Measurements from ENCODE around the gene MCM10. TPM values are rescaled to one million over a fixed set of nuclear protein-coding genes. Genes with fewer than 3 reads are reported as not detected.

Gene MCM10
- total and polyA plus RNA-seq, 10 of the 15 experiments (the other 5 are each of a cell fraction or from before 2014, with no cell fraction given) = 5.8 to 35.1 (median 23.7) TPM

DNA sequence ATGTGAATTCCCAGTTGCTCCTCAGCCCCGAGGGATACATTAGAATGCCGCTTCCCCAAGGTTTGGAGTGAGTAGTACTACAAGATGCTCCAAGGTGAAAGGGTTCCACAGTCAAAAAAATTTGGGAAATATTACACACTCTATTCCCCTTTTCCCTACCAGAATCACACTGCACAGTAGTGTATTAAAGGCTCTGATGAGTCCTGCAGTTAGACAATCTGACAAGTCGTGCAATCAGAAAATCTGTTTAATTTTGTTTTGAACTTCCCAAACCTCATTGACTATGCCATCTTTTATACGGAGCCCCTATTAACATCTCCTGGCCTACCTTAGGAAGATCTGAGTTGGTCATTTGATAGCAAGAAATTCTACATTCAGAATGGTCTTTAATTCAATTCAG lies 86.4 kb downstream of the MCM10 start:
- ATAC-seq (no peak), FAIRE-seq (no peak), DNase-seq (ENCODE audit: low read depth, low spot score) (no peak)
- POLR2A ChIA-PET = no interaction called here
- intact Hi-C loops (cut with micrococcal nuclease; ENCODE audit: unreplicated experiment) (no loop called here), in situ Hi-C loops (cut with MboI) (no loop called here)
- 51% methylated on average over 4 of the region's 4 CpGs for whole genome bisulfite sequencing (ENCODE audit: insufficient coverage, insufficient replicate concordance, low lambda C conversion rate, missing lambda C conversion rate)
- CTCF ChIA-PET = interaction anchor here (0.7 kb wide), 1 partner anchor 36 kb away, joined by 5 read pairs; no protein-coding TSS in a partner anchor
- RAD21 ChIA-PET (ENCODE audit: unreplicated experiment) = no interaction called here
- Histone ChIP-seq H3K4me2 (ENCODE audit: control insufficient read depth, insufficient read depth) (no peak overlapping the region), H3K9me3 (replicated peaks; ENCODE audit: control insufficient read depth, insufficient read depth, low read length) (no peaks in the 10 kb centered on the region), H3K36me3 (ENCODE audit: control insufficient read depth in 2 of 2, insufficient read depth in 2 of 2, low read length in 1 of 2) (no peaks in the 10 kb centered on the region), H3K79me2 (ENCODE audit: control insufficient read depth, insufficient read depth, low read length) (no peaks in the 10 kb centered on the region), H3K27ac (ENCODE audit: control insufficient read depth, insufficient read depth) (no peak overlapping the region), H3K4me1 (ENCODE audit: control insufficient read depth, insufficient read depth, low read length) (no peaks in the 10 kb centered on the region), H4K20me1 (ENCODE audit: control insufficient read depth, insufficient read depth) (no peaks in the 10 kb centered on the region), H2AFZ (ENCODE audit: control insufficient read depth, low read depth, low read length) (no peak overlapping the region), H3K4me3 (no peak overlapping the region), H3K27me3 (replicated peaks in 1 of 2; ENCODE audit: control insufficient read depth in 2 of 2, insufficient read depth in 2 of 2, low read length in 1 of 2) (no peaks in the 10 kb centered on the region), H3K9ac (ENCODE audit: control insufficient read depth, insufficient read depth, low read length) (no peak overlapping the region)
- no TSS peak for BruUV-seq (replicated peaks)
- SMC1A ChIA-PET (ENCODE audit: uncharacterized antibody, unreplicated experiment) = no interaction called here
- TF ChIP-seq BCL11A (IDR thresholded peaks at IDR 0.05; ENCODE audit: low read depth, low read length) (no peak), SMAD1 (IDR thresholded peaks at IDR 0.05; ENCODE audit: low read depth, partially characterized antibody) (no peak), NR2C1 (IDR thresholded peaks at IDR 0.05) (no peak), HDAC2 (IDR thresholded peaks at IDR 0.05) (no peak), RAD21 (IDR thresholded peaks at IDR 0.05; ENCODE audit: insufficient read depth, low read depth, low read length) (no peak), RCOR1 (conservative IDR thresholded peaks at IDR 0.05; ENCODE audit: low read depth, low read length) (no peak), TCF12 (IDR thresholded peaks at IDR 0.05; ENCODE audit: low read depth, low read length) (no peak), STAT3 (IDR thresholded peaks at IDR 0.05; ENCODE audit: low read depth, low read length) (no peak), RBBP5 (conservative IDR thresholded peaks at IDR 0.05) (no peak), FOXK2 (IDR thresholded peaks at IDR 0.05) (no peak), NFXL1 (IDR thresholded peaks at IDR 0.05; ENCODE audit: borderline replicate concordance) (no peak)
- TF ChIP-seq, protein P1, sequence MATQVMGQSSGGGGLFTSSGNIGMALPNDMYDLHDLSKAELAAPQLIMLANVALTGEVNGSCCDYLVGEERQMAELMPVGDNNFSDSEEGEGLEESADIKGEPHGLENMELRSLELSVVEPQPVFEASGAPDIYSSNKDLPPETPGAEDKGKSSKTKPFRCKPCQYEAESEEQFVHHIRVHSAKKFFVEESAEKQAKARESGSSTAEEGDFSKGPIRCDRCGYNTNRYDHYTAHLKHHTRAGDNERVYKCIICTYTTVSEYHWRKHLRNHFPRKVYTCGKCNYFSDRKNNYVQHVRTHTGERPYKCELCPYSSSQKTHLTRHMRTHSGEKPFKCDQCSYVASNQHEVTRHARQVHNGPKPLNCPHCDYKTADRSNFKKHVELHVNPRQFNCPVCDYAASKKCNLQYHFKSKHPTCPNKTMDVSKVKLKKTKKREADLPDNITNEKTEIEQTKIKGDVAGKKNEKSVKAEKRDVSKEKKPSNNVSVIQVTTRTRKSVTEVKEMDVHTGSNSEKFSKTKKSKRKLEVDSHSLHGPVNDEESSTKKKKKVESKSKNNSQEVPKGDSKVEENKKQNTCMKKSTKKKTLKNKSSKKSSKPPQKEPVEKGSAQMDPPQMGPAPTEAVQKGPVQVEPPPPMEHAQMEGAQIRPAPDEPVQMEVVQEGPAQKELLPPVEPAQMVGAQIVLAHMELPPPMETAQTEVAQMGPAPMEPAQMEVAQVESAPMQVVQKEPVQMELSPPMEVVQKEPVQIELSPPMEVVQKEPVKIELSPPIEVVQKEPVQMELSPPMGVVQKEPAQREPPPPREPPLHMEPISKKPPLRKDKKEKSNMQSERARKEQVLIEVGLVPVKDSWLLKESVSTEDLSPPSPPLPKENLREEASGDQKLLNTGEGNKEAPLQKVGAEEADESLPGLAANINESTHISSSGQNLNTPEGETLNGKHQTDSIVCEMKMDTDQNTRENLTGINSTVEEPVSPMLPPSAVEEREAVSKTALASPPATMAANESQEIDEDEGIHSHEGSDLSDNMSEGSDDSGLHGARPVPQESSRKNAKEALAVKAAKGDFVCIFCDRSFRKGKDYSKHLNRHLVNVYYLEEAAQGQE (IDR thresholded peaks at IDR 0.05; ENCODE audit: low read depth, low read length) = no peak
- TF ChIP-seq, protein P2, sequence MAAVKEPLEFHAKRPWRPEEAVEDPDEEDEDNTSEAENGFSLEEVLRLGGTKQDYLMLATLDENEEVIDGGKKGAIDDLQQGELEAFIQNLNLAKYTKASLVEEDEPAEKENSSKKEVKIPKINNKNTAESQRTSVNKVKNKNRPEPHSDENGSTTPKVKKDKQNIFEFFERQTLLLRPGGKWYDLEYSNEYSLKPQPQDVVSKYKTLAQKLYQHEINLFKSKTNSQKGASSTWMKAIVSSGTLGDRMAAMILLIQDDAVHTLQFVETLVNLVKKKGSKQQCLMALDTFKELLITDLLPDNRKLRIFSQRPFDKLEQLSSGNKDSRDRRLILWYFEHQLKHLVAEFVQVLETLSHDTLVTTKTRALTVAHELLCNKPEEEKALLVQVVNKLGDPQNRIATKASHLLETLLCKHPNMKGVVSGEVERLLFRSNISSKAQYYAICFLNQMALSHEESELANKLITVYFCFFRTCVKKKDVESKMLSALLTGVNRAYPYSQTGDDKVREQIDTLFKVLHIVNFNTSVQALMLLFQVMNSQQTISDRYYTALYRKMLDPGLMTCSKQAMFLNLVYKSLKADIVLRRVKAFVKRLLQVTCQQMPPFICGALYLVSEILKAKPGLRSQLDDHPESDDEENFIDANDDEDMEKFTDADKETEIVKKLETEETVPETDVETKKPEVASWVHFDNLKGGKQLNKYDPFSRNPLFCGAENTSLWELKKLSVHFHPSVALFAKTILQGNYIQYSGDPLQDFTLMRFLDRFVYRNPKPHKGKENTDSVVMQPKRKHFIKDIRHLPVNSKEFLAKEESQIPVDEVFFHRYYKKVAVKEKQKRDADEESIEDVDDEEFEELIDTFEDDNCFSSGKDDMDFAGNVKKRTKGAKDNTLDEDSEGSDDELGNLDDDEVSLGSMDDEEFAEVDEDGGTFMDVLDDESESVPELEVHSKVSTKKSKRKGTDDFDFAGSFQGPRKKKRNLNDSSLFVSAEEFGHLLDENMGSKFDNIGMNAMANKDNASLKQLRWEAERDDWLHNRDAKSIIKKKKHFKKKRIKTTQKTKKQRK (IDR thresholded peaks at IDR 0.05; ENCODE audit: low read depth, low read length) = no peak

Data from GM12878 (cell line).